ENCODE data around the gene CLDN3.
"Not testable (repeated sequence)": the region's sequence is repeated elsewhere in the genome, so short reads cannot be mapped to it uniquely, and the experiment has no call there.

DNA sequence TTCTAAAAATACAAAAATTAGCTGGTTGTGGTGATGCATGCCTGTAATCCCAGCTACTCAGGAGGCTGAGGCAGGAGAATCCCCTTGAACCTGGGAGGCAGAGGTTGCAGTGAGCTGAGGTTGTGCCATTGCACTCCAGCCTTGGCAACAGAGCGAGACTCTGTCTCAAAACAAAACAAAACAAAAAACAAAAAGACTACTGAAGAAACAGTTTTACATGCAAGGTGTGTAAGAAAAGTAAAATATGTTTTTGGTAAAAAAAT, 17.6 kb upstream of the CLDN3 start:
- TF ChIP-seq, protein P1, sequence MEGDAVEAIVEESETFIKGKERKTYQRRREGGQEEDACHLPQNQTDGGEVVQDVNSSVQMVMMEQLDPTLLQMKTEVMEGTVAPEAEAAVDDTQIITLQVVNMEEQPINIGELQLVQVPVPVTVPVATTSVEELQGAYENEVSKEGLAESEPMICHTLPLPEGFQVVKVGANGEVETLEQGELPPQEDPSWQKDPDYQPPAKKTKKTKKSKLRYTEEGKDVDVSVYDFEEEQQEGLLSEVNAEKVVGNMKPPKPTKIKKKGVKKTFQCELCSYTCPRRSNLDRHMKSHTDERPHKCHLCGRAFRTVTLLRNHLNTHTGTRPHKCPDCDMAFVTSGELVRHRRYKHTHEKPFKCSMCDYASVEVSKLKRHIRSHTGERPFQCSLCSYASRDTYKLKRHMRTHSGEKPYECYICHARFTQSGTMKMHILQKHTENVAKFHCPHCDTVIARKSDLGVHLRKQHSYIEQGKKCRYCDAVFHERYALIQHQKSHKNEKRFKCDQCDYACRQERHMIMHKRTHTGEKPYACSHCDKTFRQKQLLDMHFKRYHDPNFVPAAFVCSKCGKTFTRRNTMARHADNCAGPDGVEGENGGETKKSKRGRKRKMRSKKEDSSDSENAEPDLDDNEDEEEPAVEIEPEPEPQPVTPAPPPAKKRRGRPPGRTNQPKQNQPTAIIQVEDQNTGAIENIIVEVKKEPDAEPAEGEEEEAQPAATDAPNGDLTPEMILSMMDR (conservative IDR thresholded peaks at IDR 0.05; ENCODE audit: low read depth, low read length): not testable (repeated sequence)
- not testable (repeated sequence) for TF ChIP-seq EZH2phosphoT487 (IDR thresholded peaks at IDR 0.05; ENCODE audit: borderline replicate concordance, low read length)
